IMR-90 (cell line): Measurements from ENCODE around the gene PCA3.

Experiments
- BHLHE40 ChIP-seq: fragments of 150-350 bp; IDR thresholded peaks from 2 replicates; pipeline ENCODE4 v1.6.1; 2016; ENCODE audit warnings: mild to moderate bottlenecking, low read depth, low read length
- MAZ ChIP-seq: IDR thresholded peaks from 2 replicates; pipeline ENCODE4 v1.6.1; 2012; ENCODE audit warnings: low read depth, mild to moderate bottlenecking, low read length, improper control_type of control experiment, moderate library complexity, borderline replicate concordance
- NFE2L2 ChIP-seq: fragments of 150-350 bp; IDR thresholded peaks from 2 replicates; pipeline ENCODE4 v1.6.1; 2016; ENCODE audit warnings: low read depth, mild to moderate bottlenecking, low read length
- POLR2A ChIP-seq: IDR thresholded peaks from 2 replicates; pipeline ENCODE4 v1.6.1; 2012; ENCODE audit warnings: mild to moderate bottlenecking, low read depth, low read length
- RAD21 ChIP-seq: IDR thresholded peaks from 2 replicates; pipeline ENCODE4 v1.6.1; 2012; ENCODE audit warnings: low read length, improper control_type of control experiment
- RCOR1 ChIP-seq: IDR thresholded peaks from 2 replicates; pipeline ENCODE4 v1.6.1; 2012; ENCODE audit warnings: mild to moderate bottlenecking, low read length, improper control_type of control experiment; ENCODE audit not compliant: insufficient replicate concordance
- SMC3 ChIP-seq: fragments of 150-350 bp; IDR thresholded peaks from 2 replicates; pipeline ENCODE4 v1.6.1; 2016; ENCODE audit warnings: low read depth, mild to moderate bottlenecking, antibody characterized with exemption, low read length, moderate library complexity
- USF2 ChIP-seq: fragments of 150-350 bp; IDR thresholded peaks from 2 replicates; pipeline ENCODE4 v1.6.1; 2017; ENCODE audit warnings: mild to moderate bottlenecking, antibody characterized with exemption, low read length, low read depth
- TF ChIP-seq, protein P1 (sequence below): conservative IDR thresholded peaks from 2 replicates; pipeline ENCODE4 v1.5.1; 2012; ENCODE audit warnings: mild to moderate bottlenecking, low read depth, low read length, improper control_type of control experiment

DNA sequence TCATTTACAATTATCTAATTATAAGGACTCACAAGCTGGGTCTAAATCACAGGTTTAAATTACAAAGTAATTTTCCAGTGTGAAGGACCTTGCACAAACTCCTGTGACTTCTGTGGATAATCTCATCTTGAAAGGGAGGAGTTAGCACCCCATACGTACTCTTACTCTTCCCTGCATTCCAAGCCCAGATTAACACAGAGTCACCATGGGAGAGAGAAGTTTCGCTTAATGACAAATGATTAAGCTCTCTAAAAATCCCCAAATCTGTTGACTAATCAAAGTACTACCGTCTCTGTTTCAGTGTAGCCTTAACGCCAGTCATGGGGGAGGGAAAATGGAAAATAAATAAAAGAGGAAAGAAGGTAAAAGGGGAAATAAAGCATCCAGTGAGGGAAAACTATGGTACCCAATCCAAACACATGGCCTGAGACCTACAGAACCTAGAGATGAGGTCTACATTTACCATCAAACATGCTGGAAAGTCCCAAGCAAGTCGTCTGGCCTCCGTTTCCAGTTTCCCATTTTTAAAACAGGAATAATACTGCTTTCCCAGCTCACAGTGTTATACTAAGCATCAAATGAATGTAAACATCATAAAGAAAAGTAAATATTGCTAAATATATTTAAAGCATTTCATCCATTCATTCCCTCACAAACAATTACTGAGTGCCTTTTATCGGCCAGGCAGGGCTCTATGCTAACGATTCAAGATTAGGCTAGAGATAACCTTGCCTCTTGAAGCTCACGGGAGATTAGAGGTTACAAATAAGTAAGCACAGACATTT lies 63.2 kb downstream of the PCA3 start:
- TF ChIP-seq, protein P1, sequence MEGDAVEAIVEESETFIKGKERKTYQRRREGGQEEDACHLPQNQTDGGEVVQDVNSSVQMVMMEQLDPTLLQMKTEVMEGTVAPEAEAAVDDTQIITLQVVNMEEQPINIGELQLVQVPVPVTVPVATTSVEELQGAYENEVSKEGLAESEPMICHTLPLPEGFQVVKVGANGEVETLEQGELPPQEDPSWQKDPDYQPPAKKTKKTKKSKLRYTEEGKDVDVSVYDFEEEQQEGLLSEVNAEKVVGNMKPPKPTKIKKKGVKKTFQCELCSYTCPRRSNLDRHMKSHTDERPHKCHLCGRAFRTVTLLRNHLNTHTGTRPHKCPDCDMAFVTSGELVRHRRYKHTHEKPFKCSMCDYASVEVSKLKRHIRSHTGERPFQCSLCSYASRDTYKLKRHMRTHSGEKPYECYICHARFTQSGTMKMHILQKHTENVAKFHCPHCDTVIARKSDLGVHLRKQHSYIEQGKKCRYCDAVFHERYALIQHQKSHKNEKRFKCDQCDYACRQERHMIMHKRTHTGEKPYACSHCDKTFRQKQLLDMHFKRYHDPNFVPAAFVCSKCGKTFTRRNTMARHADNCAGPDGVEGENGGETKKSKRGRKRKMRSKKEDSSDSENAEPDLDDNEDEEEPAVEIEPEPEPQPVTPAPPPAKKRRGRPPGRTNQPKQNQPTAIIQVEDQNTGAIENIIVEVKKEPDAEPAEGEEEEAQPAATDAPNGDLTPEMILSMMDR = no peak
- TF ChIP-seq RAD21 = no peak
- TF ChIP-seq POLR2A = no peak
- no peak for TF ChIP-seq NFE2L2
- no peak for TF ChIP-seq SMC3
- no peak for TF ChIP-seq USF2
- TF ChIP-seq RCOR1 = no peak
- no peak for TF ChIP-seq MAZ
- no peak for TF ChIP-seq BHLHE40
